Measurements from ENCODE around the gene GGN. TPM values are rescaled to one million over a fixed set of nuclear protein-coding genes. Genes with fewer than 3 reads are reported as not detected.

The GGN gene
- total and polyA plus RNA-seq, 2 of the 13 experiments (the other 11 are each of a cell fraction or from before 2014, with no cell fraction given), result not detected

GRCh38 chr19:38375748-38376147, 12.1 kb downstream of the GGN start:
- peaks cover 2% of the 10 kb centered on the region; the same call in 1 of the 2 replicates for H4K20me1 ChIP-seq (ENCODE audit: insufficient read depth, low read length)
- peaks cover 22% of the 10 kb centered on the region for H3K79me2 ChIP-seq (ENCODE audit: insufficient read depth, low read length)
- H3K4me2 ChIP-seq (ENCODE audit: low read depth, low read length), result peak overlapping the region; percentile 86
- DNase-seq (ENCODE audit: low spot score), result no peak
- in situ Hi-C loops (cut with HindIII; ENCODE audit: extremely low pct_ligation_motif_present, low pct_unique_long_range_greater_than_20kb), result no loop called here
- no peaks in the 10 kb centered on the region; a peak in 1 of 5 replicates for H3K27me3 ChIP-seq (ENCODE audit: control insufficient read depth in 1 of 2, insufficient read depth in 2 of 2, low read length in 2 of 2)
- intact Hi-C loops (cut with micrococcal nuclease; ENCODE audit: unreplicated experiment), result no loop called here
- H3K36me3 ChIP-seq (replicated peaks in 1 of 2; ENCODE audit: control insufficient read depth in 1 of 2, insufficient read depth in 2 of 2, low read length in 2 of 2), result peaks cover 8 to 27% of the 10 kb centered on the region in 2 experiments; a peak in 4 of 5 replicates
- H2AFZ ChIP-seq (ENCODE audit: low read length), result no peak overlapping the region
- TF ChIP-seq HMG20B (CRISPR knock-in tag; conservative IDR thresholded peaks at IDR 0.05), result no peak
- no peak for TF ChIP-seq TERF1 (CRISPR knock-in tag; IDR thresholded peaks at IDR 0.05)
- TF ChIP-seq IRF9 (CRISPR knock-in tag; IDR thresholded peaks at IDR 0.05; ENCODE audit: borderline replicate concordance), result no peak
- TF ChIP-seq BORCS8-MEF2B (CRISPR knock-in tag; IDR thresholded peaks at IDR 0.05), result 0 out of 2 replicates have a peak, but pooled peaks have one; percentile 36
- POLR2A ChIA-PET, result interaction anchor here (1.1 to 3.3 kb wide), 2 partner anchors 12 to 27 kb away, joined by 5 to 30 read pairs; partner anchors contain the start of genes FAM98C and GGN
- CTCF ChIA-PET (ENCODE audit: low intra/inter-chr PET ratio, low total read pairs), result no interaction called here
- H3K9me3 ChIP-seq (ENCODE audit: low read length), result no peaks in the 10 kb centered on the region
- H3K4me1 ChIP-seq (ENCODE audit: insufficient read depth, low read length), result peaks cover 22% of the 10 kb centered on the region
- no peak for ATAC-seq
- H3K4me3 ChIP-seq (replicated peaks in 1 of 3; ENCODE audit: insufficient read depth in 1 of 3, low read depth in 2 of 3, low read length in 3 of 3), result peak overlapping the region; percentile 87 to 99 (median 92)
- no peak for FAIRE-seq
- 66% methylated on average over 5 of the region's 5 CpGs for WGBS (ENCODE audit: low lambda C conversion rate)
- peak overlapping the region; percentile 94 for H3K9ac ChIP-seq (ENCODE audit: insufficient read depth, low read depth, low read length)
- peak overlapping the region; percentile 84 for H3K27ac ChIP-seq (ENCODE audit: extremely low read length, insufficient read depth, low read length)
- no TSS peak for BruUV-seq (replicated peaks)

GRCh38 chr19:38375098-38375493, 12.7 kb downstream of the GGN start:
- FAIRE-seq (no peak), ATAC-seq (peak; percentile 19), DNase-seq (ENCODE audit: low spot score) (no peak)
- ChIA-PET CTCF (ENCODE audit: low intra/inter-chr PET ratio, low total read pairs) (no interaction called here), POLR2A (interaction anchor here (1.4 to 3.3 kb wide), 11 partner anchors 10 to 556 kb away, joined by 4 to 49 read pairs (median 6); partner anchors contain the start of genes CATSPERG, FAM98C, GGN and MRPS12)
- H2AFZ ChIP-seq (ENCODE audit: low read length), result no peak overlapping the region
- BruUV-seq (replicated peaks), result no TSS peak
- H3K4me3 ChIP-seq (replicated peaks in 1 of 3; ENCODE audit: insufficient read depth in 1 of 3, low read depth in 2 of 3, low read length in 3 of 3), result peak overlapping the region; percentile 87 to 99 (median 92)
- peak overlapping the region; percentile 84 for H3K27ac ChIP-seq (ENCODE audit: extremely low read length, insufficient read depth, low read length)
- H3K4me2 ChIP-seq (ENCODE audit: low read depth, low read length), result peak overlapping the region; percentile 86
- H3K79me2 ChIP-seq (ENCODE audit: insufficient read depth, low read length), result peaks cover 22% of the 10 kb centered on the region
- no peaks in the 10 kb centered on the region; a peak in 1 of 5 replicates for H3K27me3 ChIP-seq (ENCODE audit: control insufficient read depth in 1 of 2, insufficient read depth in 2 of 2, low read length in 2 of 2)
- H3K4me1 ChIP-seq (ENCODE audit: insufficient read depth, low read length), result peaks cover 22% of the 10 kb centered on the region
- peaks cover 2% of the 10 kb centered on the region; the same call in 1 of the 2 replicates for H4K20me1 ChIP-seq (ENCODE audit: insufficient read depth, low read length)
- H3K9ac ChIP-seq (ENCODE audit: insufficient read depth, low read depth, low read length), result peak overlapping the region; percentile 94
- WGBS (ENCODE audit: low lambda C conversion rate), result under 1% methylated on average over 18 of the region's 18 CpGs
- peaks cover 6 to 21% of the 10 kb centered on the region in 2 experiments; a peak in 4 of 5 replicates for H3K36me3 ChIP-seq (replicated peaks in 1 of 2; ENCODE audit: control insufficient read depth in 1 of 2, insufficient read depth in 2 of 2, low read length in 2 of 2)
- intact Hi-C loops (cut with micrococcal nuclease; ENCODE audit: unreplicated experiment), result no loop called here
- H3K9me3 ChIP-seq (ENCODE audit: low read length), result no peaks in the 10 kb centered on the region
- in situ Hi-C loops (cut with HindIII; ENCODE audit: extremely low pct_ligation_motif_present, low pct_unique_long_range_greater_than_20kb), result no loop called here
- TF ChIP-seq ETS1 (CRISPR knock-in tag; IDR thresholded peaks at IDR 0.05) (no peak), HINFP (CRISPR knock-in tag; IDR thresholded peaks at IDR 0.05; ENCODE audit: low read depth) (peak; percentile 3; the same call in 1 of the 2 replicates), RFX1 (IDR thresholded peaks at IDR 0.05) (no peak), MEIS2 (CRISPR knock-in tag; IDR thresholded peaks at IDR 0.05) (no peak), FOXK1 (CRISPR knock-in tag; IDR thresholded peaks at IDR 0.05; ENCODE audit: borderline replicate concordance, low read depth) (no peak), TBL1XR1 (IDR thresholded peaks at IDR 0.05; ENCODE audit: borderline replicate concordance, low read length, partially characterized antibody) (no peak), ZNF484 (CRISPR knock-in tag; IDR thresholded peaks at IDR 0.05; ENCODE audit: borderline replicate concordance, low read depth) (no peak), ZNF564 (CRISPR knock-in tag; IDR thresholded peaks at IDR 0.05) (0 out of 2 replicates have a peak, but pooled peaks have one; percentile 23), CCDC6 (CRISPR knock-in tag; IDR thresholded peaks at IDR 0.05) (0 out of 2 replicates have a peak, but pooled peaks have one; percentile 7)
